ENCODE data around the gene ASB18.

GRCh38 chr2:236161531-236161930, 102.7 kb downstream of the ASB18 start:
- TF ChIP-seq, protein P1, sequence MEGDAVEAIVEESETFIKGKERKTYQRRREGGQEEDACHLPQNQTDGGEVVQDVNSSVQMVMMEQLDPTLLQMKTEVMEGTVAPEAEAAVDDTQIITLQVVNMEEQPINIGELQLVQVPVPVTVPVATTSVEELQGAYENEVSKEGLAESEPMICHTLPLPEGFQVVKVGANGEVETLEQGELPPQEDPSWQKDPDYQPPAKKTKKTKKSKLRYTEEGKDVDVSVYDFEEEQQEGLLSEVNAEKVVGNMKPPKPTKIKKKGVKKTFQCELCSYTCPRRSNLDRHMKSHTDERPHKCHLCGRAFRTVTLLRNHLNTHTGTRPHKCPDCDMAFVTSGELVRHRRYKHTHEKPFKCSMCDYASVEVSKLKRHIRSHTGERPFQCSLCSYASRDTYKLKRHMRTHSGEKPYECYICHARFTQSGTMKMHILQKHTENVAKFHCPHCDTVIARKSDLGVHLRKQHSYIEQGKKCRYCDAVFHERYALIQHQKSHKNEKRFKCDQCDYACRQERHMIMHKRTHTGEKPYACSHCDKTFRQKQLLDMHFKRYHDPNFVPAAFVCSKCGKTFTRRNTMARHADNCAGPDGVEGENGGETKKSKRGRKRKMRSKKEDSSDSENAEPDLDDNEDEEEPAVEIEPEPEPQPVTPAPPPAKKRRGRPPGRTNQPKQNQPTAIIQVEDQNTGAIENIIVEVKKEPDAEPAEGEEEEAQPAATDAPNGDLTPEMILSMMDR (IDR thresholded peaks at IDR 0.05) = no peak
- no peak for TF ChIP-seq POLR2A (IDR thresholded peaks at IDR 0.05)

All from Peyer's patch (tissue), 4 donors.